Urothelium cell line (cell line): ENCODE measurements around the gene TAAR2.
"Not testable (repeated sequence)": the region's sequence is repeated elsewhere in the genome, so short reads cannot be mapped to it uniquely, and the experiment has no call there.

Source experiments
- DNase-seq: peaks from one replicate; pipeline ENCODE4 v3.0.0; 2011; ENCODE audit warnings: low spot score, mixed read lengths
- FAIRE-seq: peaks from 2 replicates; lab custom pipeline; 2011; peaks lifted over from hg19 to GRCh38; lab: Jason Lieb, UNC

TAAR2 gene

DNA sequence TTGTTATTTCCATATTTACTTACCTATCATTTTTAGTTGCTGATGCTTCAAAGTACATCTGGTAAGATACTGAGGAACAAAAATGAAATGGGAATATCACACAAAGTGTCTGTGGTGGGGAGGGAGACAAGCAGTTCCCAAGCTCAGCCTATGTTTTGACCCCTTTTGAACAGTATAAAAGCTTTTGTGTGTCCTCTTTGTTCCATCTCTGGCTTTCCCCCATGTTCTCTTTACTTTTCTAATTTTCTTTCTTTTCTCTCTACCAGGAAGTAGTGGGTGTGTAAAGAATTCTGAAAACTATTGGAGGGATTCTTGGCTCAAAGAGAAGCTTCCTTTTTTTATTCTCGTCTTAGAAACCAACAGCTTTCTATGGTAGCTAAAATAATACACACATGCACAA, 7.4 kb downstream of the TAAR2 start:
- DNase-seq = no peak
- no peak for FAIRE-seq

DNA sequence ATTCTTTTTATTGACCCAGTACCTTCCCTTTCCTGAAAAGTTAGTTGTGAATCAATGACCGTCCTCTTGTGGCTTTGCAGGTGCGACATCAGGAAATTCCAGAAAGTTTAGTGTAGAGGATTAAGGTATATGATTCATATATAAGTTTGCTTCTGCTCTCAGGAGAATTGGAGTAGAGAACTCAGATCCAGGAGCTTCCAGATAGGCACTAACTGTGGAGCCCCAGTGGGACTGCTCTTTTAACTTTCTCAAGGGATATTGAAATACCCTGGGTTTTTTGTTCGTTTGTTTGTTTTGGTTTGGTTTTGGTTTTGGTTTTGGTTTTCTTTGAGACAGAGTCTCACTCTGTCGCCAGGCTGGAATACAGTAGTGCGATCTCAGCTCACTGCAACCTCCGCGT, 9.5 kb downstream of the TAAR2 start:
- no peak for FAIRE-seq

DNA sequence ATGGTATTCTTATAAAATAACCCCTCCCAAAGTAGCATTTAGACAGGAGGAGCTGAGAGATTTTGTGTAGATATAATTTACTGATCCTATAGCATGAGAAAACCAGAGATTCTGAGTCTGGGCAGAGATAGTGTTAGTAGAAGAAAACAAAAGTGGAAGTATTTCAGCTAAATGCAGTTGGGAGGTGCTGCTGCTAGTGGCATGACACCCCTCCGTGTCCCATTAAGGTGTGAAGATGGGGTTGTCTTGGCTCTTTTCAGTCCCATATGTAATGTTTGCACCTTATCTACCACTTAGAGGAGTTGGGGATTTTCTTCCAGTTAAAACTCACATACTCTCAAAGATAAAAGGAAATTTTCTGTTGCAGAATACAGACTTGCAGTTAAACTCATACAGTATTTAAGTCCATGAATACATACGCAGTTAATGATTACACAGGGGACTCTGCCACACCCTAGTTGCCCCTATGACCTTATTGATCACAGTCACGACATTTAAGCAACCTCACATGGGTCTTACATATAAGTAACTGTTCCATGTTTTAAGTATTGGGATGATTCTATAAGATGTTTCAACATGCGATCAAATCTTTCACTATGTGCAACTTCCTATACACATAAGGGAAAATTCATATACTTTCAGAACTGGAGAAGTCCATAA, 11.5 kb downstream of the TAAR2 start:
- no peak for DNase-seq
- FAIRE-seq = no peak

More for the DNA sequence above, 9.5 kb downstream of the TAAR2 start:
- DNase-seq = peak; percentile 6

DNA sequence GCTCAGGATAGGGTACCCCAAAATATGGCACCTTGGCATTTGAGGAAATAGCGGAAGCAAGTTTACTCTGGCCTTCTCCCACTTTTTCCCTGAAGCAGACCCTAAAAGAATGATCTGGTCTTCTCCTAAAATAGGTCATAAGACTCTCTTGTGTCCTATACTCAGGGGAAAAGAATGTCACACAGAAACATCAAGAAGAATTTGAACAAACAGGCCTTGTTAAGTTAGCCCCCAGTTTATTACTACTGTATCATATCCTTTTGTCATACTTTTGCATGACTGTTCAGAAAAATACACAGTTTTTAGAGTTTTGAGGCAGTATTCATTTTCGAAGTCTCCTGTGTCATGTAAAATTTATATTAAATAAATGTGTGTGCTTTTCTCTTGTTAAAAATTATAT, 12.5 kb downstream of the TAAR2 start:
- FAIRE-seq = no peak
- no peak for DNase-seq

DNA sequence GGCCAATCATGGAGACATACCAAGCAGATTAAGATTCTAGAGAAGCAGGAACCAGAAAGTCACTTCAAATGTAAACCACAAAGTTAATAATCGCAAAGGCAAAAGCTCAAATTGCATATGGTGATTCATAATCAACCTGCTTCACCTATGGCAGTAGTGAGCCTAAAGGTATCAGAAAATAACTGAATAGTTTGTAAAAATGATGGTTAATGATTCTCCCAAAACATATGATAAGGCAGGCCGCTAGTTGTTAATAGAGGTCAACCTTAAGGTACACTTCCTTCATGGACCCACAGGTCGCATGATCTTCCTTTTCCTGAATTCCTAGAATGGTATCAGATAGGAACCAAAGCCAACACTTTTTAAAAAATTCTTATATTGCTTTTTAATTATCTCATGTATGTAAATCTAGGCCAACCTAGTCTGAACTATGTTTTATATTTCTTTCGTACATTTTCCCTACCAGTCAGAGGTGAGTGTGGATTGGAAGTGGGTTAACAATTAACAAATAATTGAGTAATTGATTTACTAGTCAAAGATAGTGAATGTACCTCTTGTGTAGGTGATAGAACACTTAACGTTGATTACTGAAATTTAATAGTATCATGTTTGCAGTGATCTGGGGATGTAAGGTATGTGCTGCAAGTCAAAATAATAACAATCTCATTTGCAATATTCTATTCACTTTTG, 16.4 kb downstream of the TAAR2 start:
- DNase-seq (no peak), FAIRE-seq (no peak)

DNA sequence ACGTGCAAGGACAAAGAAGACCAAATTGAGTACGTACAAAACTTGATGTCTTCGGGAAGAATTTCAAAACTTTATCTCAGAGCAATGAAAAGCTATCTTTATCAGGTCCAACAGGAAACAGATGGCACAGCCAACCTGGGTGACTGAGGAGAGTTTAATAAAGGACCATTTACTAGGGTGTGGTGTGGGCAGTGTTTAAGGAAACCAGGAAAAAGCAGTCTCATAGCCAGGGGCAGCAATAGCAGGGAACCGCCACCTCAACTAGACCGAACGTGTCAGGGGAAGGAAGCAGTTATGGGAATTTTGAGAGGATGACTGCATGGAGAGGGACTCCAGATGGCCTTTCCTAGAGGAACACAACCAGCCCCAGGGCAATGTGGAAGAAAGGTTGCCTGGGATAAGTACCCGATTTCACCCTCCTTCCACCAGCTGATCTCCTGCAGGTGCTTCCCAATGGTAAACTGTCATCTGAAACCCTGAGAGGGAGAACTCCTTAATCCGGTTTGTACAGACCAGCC, 19.4 kb downstream of the TAAR2 start:
- no peak for FAIRE-seq
- DNase-seq = no peak

DNA sequence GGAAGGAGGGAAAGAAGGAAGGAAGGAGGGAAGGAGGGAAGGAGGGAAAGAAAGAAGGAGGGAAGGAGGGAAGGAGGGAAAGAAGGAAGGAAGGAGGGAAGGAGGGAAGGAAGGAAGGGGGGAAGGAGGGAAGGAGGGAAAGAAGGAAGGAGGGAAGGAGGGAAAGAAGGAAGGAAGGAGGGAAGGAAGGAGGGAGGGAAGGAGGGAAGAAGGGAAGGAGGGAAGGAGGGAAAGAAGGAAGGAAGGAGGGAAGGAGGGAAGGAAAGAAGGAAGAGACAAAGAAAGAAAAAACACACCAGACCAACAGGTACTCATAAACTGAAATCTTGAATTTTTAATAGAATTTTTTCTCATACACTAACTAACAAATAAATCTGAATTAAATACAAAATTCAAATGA, 23.2 kb downstream of the TAAR2 start:
- not testable (repeated sequence) for DNase-seq
- peak; percentile 75 for FAIRE-seq

DNA sequence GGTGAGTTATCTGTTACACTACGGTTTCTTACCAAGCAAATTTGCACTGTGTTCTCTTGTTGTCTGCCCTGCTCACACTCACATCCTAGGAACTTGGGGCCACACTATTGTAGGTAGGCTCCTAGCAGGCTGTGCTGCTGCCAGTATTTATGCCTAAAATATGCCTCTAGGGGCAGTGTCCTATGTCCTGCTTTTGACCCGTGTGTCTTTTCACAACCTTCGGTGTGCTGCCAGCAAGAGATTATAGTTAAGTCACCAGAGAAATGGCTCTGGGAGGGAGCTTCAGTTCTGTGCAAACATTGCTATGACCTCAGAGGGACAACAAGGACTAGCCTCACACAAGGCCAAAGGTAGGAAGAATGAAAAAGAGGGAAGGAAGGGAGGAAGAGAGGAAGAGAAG, 25.6 kb downstream of the TAAR2 start:
- no peak for FAIRE-seq
- DNase-seq = peak; percentile 35

DNA sequence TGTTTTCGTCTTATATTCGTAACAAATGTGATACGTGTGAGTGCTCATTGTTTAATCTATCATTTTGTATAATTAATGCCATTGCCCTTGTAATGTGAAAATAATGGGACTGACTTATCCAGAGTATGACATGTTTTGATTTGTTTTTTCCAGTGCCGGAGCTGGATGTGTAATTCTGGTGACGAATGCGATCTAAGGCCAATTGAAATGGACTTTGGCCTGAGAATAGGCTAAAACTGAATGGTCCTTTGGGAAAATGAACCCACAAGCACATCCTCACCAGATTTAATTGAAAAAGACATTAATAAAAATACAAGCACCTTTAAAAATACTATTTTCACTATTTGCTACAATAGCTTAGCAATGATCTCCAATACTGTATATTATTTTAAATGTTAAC, 27.9 kb downstream of the TAAR2 start:
- DNase-seq = no peak
- no peak for FAIRE-seq

DNA sequence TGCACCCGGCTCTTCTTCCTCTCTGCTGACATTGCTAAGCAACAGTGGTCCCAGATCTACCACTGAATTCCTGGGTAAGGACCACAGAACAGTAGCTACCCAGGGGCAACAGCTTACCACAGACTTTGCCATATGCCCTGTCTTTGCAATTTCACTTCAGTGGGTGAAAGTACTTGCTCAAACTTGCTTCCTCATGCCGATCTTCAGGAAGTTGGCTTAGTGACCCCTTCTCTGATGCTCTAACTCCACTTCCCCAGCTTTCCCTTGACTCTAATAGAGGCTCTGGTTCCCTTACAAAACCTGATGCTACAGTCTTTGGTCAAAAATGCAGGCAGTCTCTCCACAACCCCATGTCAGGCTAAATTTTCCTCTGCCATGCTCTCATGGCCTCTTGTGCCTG, 31.2 kb downstream of the TAAR2 start:
- no peak for DNase-seq
- FAIRE-seq = no peak

DNA sequence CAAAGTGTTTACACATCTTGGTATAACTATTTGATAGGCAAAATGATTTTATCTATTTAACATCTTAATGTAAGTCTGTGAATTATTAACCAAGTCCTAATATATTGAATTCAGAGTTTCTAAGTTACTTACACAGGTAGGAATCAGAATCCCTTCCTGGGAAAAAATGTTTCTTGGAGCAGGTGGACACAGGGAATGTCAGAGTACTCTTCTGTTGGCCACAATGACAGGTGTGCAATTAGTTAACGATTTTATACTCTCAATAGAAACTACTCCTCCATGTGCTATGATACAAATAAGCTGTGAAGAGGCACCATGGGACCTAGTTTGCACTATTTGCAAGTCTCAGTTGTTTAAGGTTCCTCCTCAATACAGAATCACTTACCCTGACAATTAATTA, 33.7 kb downstream of the TAAR2 start:
- FAIRE-seq = no peak
- DNase-seq = no peak

DNA sequence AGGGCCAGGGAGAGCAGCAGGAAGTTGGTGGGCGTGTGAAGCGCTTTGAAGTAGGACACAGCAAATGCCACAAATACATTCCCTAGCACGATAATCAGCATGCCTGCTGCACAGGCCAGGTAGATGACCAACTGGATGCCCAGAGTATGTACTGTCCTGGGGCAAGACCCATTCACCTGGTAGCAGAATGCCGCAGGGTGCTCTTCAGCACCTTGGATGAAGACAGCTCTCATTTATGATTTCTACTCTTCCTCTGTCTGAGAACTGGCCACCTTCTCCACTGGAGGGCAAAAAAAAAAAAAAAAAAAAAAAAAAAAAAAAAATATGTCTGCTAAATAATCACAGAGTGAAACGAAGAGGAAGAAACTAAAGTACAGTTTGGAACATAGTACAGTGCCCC, 34.6 kb downstream of the TAAR2 start, which contains the start of gene TAAR5:
Gene TAAR5, minus strand, starts transcription at position 288 of the 400 bp plus-strand sequence. Its CDS starts 55 bp downstream, at position 233.
- DNase-seq (no peak), FAIRE-seq (peak; percentile 5)

DNA sequence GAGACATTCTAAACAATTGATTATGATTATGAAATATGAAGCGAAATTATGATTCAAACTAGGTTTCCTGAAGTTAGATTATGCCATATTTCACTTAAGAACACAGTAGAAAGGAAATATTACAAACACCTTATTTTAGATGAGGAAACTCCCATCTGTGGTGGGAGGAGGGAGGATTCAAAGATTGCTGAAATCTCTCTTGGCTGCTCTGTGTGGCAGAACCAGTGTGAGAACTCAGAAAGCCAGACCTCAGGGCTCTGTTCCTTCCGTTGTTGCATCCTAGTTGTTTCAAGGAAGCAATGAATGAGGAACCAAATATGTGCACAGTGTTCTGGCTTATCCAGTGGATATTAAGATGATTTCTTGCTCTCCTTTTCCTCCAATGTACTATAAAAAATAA, 36.7 kb downstream of the TAAR2 start:
- DNase-seq (no peak), FAIRE-seq (no peak)

DNA sequence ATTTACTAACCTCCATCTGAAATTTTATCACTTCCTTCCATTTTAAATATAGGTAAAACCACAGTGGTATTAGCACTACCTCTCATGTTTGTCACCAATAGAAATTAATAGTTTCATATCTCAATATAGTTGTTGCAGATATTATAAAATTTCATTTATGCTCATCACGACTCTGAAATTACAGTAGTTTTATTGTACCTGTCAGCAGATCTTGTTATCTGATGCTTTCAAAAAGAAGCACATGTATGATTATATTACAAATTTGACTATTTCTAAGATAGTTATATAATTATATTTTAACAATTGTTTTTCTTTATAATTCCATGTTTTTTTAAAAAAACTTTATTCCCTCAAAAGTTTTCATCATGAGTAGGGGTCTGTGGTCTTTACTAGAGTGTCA, 39.4 kb downstream of the TAAR2 start:
- FAIRE-seq (no peak), DNase-seq (no peak)

DNA sequence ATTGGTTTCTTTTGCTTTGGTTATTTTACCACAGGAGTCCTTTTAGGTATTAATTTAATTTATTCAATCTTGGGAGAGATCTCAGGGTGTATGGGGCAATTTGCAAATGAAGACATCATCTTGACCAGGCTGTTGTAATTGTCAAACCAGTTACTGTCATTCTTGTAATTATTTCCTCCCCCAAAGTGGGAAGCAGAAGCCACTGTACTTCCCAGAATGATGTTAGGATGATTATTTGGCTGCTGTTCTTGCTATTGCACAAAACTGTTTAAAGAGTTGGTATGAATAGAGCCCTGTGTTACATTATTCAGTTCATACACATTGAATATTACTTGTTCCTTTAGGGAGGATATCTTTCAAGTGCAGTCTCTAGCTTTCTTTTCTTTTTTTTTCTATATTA, 52.3 kb downstream of the TAAR2 start:
- DNase-seq (no peak), FAIRE-seq (no peak)

DNA sequence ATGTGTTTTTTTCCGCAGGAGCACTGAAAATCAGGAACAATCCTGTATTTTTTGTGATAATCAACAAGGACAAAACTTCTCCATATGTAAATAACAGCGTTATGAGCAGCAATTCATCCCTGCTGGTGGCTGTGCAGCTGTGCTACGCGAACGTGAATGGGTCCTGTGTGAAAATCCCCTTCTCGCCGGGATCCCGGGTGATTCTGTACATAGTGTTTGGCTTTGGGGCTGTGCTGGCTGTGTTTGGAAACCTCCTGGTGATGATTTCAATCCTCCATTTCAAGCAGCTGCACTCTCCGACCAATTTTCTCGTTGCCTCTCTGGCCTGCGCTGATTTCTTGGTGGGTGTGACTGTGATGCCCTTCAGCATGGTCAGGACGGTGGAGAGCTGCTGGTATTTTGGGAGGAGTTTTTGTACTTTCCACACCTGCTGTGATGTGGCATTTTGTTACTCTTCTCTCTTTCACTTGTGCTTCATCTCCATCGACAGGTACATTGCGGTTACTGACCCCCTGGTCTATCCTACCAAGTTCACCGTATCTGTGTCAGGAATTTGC, 53.8 kb downstream of the TAAR2 start, which contains the start of gene TAAR6:
Gene TAAR6, plus strand, starts transcription at position 102 of the 557 bp plus-strand sequence. Its CDS starts 0 bp downstream, at position 102.
- DNase-seq = no peak

DNA sequence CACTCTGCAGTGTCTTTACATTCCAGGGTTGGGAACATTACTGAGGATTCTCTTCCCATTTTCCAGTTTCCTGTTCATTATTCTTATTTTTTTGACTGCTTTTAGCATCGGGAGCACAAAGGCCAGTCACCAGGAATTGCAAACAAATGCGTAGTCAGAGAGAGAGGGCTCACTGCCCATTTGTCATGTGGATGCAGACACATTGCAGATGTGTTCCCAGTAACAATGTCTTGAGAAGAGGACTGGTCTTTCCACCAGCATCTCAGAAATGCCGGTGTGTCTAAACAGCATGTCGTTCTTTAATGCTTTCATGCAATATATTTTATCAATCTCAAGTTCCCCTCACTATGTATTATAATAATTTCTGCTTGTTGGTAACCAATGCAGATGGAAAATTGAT, 54.9 kb downstream of the TAAR2 start:
- FAIRE-seq (no peak), DNase-seq (no peak)

More for the DNA sequence above, 53.8 kb downstream of the TAAR2 start, which contains the start of gene TAAR6:
- FAIRE-seq = no peak

DNA sequence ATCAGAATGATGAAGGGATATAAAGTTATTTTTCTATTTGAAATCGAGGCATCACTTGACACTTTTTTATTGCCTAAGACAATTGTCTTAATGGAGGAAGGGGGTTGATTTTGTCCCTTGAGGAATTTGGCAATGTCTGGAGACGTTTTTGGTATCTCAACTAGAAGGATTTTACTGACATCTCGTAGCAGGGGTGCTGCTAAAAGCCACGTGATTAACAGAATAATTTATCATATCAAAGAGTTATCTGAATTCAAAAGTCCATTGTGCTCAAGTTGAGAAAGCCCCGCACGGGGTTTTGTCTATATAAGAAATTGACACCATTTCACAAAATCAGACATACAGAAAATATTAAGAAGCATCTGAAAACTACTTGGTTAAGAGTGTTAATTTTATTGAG, 55.5 kb downstream of the TAAR2 start:
- FAIRE-seq = no peak

DNA sequence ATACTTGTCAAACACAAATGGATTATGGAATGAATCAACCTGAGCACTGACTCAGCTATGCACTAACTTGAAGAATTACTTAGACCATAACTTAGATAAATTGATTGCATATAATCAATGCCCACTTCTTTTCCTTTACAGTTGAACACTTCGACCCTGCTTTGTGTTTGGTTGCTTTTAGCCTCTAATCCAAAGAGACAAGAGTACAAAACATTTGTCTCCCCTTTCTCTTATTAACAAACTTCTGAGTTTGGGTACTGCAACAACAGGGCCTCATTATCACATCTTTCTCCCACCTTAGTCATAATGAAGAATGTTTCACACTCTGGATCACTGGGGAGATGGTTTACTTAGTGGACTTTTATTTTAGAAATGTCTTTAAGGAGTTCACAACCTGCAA, 56.5 kb downstream of the TAAR2 start:
- DNase-seq (no peak), FAIRE-seq (no peak)

More for the DNA sequence above, 55.5 kb downstream of the TAAR2 start:
- DNase-seq = no peak
